ENCODE data around the gene CREB1. TPM values are rescaled to one million over a fixed set of nuclear protein-coding genes. Genes with fewer than 3 reads are reported as not detected.

Gene CREB1
- total and polyA plus RNA-seq, 10 of the 15 experiments (the other 5 are each of a cell fraction or from before 2014, with no cell fraction given): 13.4 to 76.9 (median 39.5) TPM

DNA sequence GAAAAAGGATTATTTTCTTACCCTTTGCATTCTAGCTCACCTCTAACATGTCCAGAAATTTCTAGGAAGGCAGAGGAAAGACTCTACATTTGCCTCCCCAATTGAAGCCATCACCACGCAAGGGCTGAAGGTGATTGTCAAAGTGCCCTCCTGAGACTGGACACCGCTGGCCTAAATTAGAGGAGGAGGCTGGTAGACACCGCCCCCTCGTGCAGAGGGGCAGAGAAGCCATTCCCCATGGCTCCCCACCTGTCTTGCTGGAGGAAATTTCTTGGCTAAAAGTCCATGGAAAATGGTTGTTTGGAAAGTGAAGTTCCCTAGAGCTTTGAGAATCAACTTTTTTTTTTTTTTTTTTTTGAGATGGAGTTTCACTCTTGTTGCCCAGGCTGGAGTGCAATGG is 31.3 kb upstream of the CREB1 start:
- no peak overlapping the region for H3K27ac ChIP-seq (ENCODE audit: control insufficient read depth, insufficient read depth)
- POLR2A ChIA-PET: no interaction called here
- no peaks in the 10 kb centered on the region for H3K27me3 ChIP-seq (replicated peaks in 1 of 2; ENCODE audit: control insufficient read depth in 2 of 2, insufficient read depth in 2 of 2, low read length in 1 of 2)
- no peaks in the 10 kb centered on the region for H3K79me2 ChIP-seq (ENCODE audit: control insufficient read depth, insufficient read depth, low read length)
- H3K9me3 ChIP-seq (replicated peaks; ENCODE audit: control insufficient read depth, insufficient read depth, low read length): no peaks in the 10 kb centered on the region
- H4K20me1 ChIP-seq (ENCODE audit: control insufficient read depth, insufficient read depth): no peaks in the 10 kb centered on the region
- intact Hi-C loops (cut with micrococcal nuclease; ENCODE audit: unreplicated experiment) (no loop called here), in situ Hi-C loops (cut with MboI) (no loop called here)
- FAIRE-seq (no peak), DNase-seq (ENCODE audit: low read depth, low spot score) (no peak), ATAC-seq (no peak)
- H3K36me3 ChIP-seq (ENCODE audit: control insufficient read depth in 2 of 2, insufficient read depth in 2 of 2, low read length in 1 of 2): no peaks in the 10 kb centered on the region
- peaks cover 12% of the 10 kb centered on the region for H3K4me1 ChIP-seq (ENCODE audit: control insufficient read depth, insufficient read depth, low read length)
- H3K9ac ChIP-seq (ENCODE audit: control insufficient read depth, insufficient read depth, low read length): no peak overlapping the region
- SMC1A ChIA-PET (ENCODE audit: uncharacterized antibody, unreplicated experiment): interaction anchor here (1.0 kb wide), 1 partner anchor 14 kb away, joined by 3 read pairs; no protein-coding TSS in a partner anchor
- RAD21 ChIA-PET (ENCODE audit: unreplicated experiment): no interaction called here
- no TSS peak for BruUV-seq (replicated peaks)
- no peak overlapping the region for H3K4me2 ChIP-seq (ENCODE audit: control insufficient read depth, insufficient read depth)
- 68% methylated on average over 4 of the region's 4 CpGs for WGBS (ENCODE audit: insufficient coverage, insufficient replicate concordance, low lambda C conversion rate, missing lambda C conversion rate)
- no peak overlapping the region for H3K4me3 ChIP-seq
- CTCF ChIA-PET: no interaction called here
- H2AFZ ChIP-seq (ENCODE audit: control insufficient read depth, low read depth, low read length): no peak overlapping the region
- TF ChIP-seq EP300 (IDR thresholded peaks at IDR 0.05; ENCODE audit: borderline replicate concordance in 1 of 2, control insufficient read depth in 1 of 2, low read depth in 2 of 2, low read length in 2 of 2) (no peak), NFYB (IDR thresholded peaks at IDR 0.05; ENCODE audit: insufficient read depth, low read depth, low read length) (no peak), IRF4 (IDR thresholded peaks at IDR 0.05; ENCODE audit: low read depth, low read length) (no peak), SUZ12 (IDR thresholded peaks at IDR 0.05; ENCODE audit: unreplicated experiment) (no peak), CREM (IDR thresholded peaks at IDR 0.05; ENCODE audit: low read depth) (no peak)
- TF ChIP-seq, protein P1, sequence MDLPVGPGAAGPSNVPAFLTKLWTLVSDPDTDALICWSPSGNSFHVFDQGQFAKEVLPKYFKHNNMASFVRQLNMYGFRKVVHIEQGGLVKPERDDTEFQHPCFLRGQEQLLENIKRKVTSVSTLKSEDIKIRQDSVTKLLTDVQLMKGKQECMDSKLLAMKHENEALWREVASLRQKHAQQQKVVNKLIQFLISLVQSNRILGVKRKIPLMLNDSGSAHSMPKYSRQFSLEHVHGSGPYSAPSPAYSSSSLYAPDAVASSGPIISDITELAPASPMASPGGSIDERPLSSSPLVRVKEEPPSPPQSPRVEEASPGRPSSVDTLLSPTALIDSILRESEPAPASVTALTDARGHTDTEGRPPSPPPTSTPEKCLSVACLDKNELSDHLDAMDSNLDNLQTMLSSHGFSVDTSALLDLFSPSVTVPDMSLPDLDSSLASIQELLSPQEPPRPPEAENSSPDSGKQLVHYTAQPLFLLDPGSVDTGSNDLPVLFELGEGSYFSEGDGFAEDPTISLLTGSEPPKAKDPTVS (IDR thresholded peaks at IDR 0.05; ENCODE audit: low read depth, low read length): no peak
- TF ChIP-seq, protein P2, sequence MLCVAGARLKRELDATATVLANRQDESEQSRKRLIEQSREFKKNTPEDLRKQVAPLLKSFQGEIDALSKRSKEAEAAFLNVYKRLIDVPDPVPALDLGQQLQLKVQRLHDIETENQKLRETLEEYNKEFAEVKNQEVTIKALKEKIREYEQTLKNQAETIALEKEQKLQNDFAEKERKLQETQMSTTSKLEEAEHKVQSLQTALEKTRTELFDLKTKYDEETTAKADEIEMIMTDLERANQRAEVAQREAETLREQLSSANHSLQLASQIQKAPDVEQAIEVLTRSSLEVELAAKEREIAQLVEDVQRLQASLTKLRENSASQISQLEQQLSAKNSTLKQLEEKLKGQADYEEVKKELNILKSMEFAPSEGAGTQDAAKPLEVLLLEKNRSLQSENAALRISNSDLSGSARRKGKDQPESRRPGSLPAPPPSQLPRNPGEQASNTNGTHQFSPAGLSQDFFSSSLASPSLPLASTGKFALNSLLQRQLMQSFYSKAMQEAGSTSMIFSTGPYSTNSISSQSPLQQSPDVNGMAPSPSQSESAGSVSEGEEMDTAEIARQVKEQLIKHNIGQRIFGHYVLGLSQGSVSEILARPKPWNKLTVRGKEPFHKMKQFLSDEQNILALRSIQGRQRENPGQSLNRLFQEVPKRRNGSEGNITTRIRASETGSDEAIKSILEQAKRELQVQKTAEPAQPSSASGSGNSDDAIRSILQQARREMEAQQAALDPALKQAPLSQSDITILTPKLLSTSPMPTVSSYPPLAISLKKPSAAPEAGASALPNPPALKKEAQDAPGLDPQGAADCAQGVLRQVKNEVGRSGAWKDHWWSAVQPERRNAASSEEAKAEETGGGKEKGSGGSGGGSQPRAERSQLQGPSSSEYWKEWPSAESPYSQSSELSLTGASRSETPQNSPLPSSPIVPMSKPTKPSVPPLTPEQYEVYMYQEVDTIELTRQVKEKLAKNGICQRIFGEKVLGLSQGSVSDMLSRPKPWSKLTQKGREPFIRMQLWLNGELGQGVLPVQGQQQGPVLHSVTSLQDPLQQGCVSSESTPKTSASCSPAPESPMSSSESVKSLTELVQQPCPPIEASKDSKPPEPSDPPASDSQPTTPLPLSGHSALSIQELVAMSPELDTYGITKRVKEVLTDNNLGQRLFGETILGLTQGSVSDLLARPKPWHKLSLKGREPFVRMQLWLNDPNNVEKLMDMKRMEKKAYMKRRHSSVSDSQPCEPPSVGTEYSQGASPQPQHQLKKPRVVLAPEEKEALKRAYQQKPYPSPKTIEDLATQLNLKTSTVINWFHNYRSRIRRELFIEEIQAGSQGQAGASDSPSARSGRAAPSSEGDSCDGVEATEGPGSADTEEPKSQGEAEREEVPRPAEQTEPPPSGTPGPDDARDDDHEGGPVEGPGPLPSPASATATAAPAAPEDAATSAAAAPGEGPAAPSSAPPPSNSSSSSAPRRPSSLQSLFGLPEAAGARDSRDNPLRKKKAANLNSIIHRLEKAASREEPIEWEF (IDR thresholded peaks at IDR 0.05; ENCODE audit: insufficient replicate concordance, low read depth, low read length): no peak
- TF ChIP-seq, protein P3, sequence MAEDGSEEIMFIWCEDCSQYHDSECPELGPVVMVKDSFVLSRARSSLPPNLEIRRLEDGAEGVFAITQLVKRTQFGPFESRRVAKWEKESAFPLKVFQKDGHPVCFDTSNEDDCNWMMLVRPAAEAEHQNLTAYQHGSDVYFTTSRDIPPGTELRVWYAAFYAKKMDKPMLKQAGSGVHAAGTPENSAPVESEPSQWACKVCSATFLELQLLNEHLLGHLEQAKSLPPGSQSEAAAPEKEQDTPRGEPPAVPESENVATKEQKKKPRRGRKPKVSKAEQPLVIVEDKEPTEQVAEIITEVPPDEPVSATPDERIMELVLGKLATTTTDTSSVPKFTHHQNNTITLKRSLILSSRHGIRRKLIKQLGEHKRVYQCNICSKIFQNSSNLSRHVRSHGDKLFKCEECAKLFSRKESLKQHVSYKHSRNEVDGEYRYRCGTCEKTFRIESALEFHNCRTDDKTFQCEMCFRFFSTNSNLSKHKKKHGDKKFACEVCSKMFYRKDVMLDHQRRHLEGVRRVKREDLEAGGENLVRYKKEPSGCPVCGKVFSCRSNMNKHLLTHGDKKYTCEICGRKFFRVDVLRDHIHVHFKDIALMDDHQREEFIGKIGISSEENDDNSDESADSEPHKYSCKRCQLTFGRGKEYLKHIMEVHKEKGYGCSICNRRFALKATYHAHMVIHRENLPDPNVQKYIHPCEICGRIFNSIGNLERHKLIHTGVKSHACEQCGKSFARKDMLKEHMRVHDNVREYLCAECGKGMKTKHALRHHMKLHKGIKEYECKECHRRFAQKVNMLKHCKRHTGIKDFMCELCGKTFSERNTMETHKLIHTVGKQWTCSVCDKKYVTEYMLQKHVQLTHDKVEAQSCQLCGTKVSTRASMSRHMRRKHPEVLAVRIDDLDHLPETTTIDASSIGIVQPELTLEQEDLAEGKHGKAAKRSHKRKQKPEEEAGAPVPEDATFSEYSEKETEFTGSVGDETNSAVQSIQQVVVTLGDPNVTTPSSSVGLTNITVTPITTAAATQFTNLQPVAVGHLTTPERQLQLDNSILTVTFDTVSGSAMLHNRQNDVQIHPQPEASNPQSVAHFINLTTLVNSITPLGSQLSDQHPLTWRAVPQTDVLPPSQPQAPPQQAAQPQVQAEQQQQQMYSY (CRISPR knock-in tag; IDR thresholded peaks at IDR 0.05): no peak
- TF ChIP-seq, protein P4, sequence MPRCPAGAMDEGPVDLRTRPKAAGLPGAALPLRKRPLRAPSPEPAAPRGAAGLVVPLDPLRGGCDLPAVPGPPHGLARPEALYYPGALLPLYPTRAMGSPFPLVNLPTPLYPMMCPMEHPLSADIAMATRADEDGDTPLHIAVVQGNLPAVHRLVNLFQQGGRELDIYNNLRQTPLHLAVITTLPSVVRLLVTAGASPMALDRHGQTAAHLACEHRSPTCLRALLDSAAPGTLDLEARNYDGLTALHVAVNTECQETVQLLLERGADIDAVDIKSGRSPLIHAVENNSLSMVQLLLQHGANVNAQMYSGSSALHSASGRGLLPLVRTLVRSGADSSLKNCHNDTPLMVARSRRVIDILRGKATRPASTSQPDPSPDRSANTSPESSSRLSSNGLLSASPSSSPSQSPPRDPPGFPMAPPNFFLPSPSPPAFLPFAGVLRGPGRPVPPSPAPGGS (IDR thresholded peaks at IDR 0.05; ENCODE audit: borderline replicate concordance, insufficient read depth, low read depth, low read length, poor library complexity, severe bottlenecking): no peak
- TF ChIP-seq, protein P5, sequence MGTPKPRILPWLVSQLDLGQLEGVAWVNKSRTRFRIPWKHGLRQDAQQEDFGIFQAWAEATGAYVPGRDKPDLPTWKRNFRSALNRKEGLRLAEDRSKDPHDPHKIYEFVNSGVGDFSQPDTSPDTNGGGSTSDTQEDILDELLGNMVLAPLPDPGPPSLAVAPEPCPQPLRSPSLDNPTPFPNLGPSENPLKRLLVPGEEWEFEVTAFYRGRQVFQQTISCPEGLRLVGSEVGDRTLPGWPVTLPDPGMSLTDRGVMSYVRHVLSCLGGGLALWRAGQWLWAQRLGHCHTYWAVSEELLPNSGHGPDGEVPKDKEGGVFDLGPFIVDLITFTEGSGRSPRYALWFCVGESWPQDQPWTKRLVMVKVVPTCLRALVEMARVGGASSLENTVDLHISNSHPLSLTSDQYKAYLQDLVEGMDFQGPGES (IDR thresholded peaks at IDR 0.05): no peak
